WTC11 (cell line): Measurements from ENCODE around the gene NTSR1.

Source experiments
- CTCF ChIP-seq: fragments of 200-600 bp; IDR thresholded peaks from 2 replicates; pipeline ENCODE4 v1.8.0; 2022; ENCODE audit warnings: antibody characterized with exemption
- JUN ChIP-seq: sonication (generic); formaldehyde crosslinking; IDR thresholded peaks from 2 replicates; pipeline ENCODE4 v1.8.0; 2023; ENCODE audit warnings: mild to moderate bottlenecking, missing genetic modification reagents
- MAX ChIP-seq: sonication (generic); formaldehyde crosslinking; IDR thresholded peaks from 2 replicates; pipeline ENCODE4 v1.8.0; 2022; ENCODE audit warnings: mild to moderate bottlenecking, missing genetic modification reagents
- MYBL2 ChIP-seq: sonication (generic); formaldehyde crosslinking; IDR thresholded peaks from 2 replicates; pipeline ENCODE4 v1.8.1; 2023; ENCODE audit warnings: mild to moderate bottlenecking, moderate library complexity, missing genetic modification reagents
- NR1H2 ChIP-seq: sonication (generic); formaldehyde crosslinking; IDR thresholded peaks from 2 replicates; pipeline ENCODE4 v1.9.0; 2021; ENCODE audit warnings: mild to moderate bottlenecking, moderate library complexity, missing genetic modification reagents
- SP1 ChIP-seq: sonication (generic); formaldehyde crosslinking; conservative IDR thresholded peaks from 2 replicates; pipeline ENCODE4 v1.8.1; 2022; ENCODE audit warnings: missing genetic modification reagents
- STAT6 ChIP-seq: sonication (generic); formaldehyde crosslinking; conservative IDR thresholded peaks from 2 replicates; pipeline ENCODE4 v1.8.1; 2023; ENCODE audit warnings: mild to moderate bottlenecking, low read depth, missing genetic modification reagents, moderate library complexity

GRCh38 chr20:62766071-62766450 lies 57.4 kb downstream of the NTSR1 start:
- TF ChIP-seq NR1H2 (CRISPR knock-in tag) (no peak), MAX (CRISPR knock-in tag) (no peak), JUN (CRISPR knock-in tag) (no peak), SP1 (CRISPR knock-in tag) (no peak), CTCF (no peak), MYBL2 (CRISPR knock-in tag) (no peak), STAT6 (no peak)
